GM19397 (cell line): ENCODE results near the gene EIPR1.
"Not testable (repeated sequence)": the region's sequence is repeated elsewhere in the genome, so short reads cannot be mapped to it uniquely, and the experiment has no call there.

Experiments used
- ATAC-seq: cut with Tn5 transposase; IDR thresholded peaks from one replicate; pipeline ENCODE4 v1.9.1; 2021; ENCODE audit warnings: mild to moderate bottlenecking, moderate library complexity; ENCODE audit not compliant: unreplicated experiment

EIPR1 gene

GRCh38 chr2:3291113-3291512, 86.5 kb downstream of the EIPR1 start:
- ATAC-seq: no peak

GRCh38 chr2:3290655-3291054, 87.0 kb downstream of the EIPR1 start:
- no peak for ATAC-seq

- no peak for ATAC-seq
These were observed 87.6 kb downstream of the EIPR1 start for GRCh38 chr2:3289971-3290370.

GRCh38 chr2:3289526-3289925, 88.1 kb downstream of the EIPR1 start:
- ATAC-seq: no peak

GRCh38 chr2:3289171-3289515, 88.5 kb downstream of the EIPR1 start:
- ATAC-seq: no peak

- no peak for ATAC-seq
These were observed 89.0 kb downstream of the EIPR1 start for GRCh38 chr2:3288470-3289170.

- no peak for ATAC-seq
These were observed 89.7 kb downstream of the EIPR1 start for GRCh38 chr2:3287896-3288295.

GRCh38 chr2:3286646-3287036, 91.0 kb downstream of the EIPR1 start:
- ATAC-seq: not testable (repeated sequence)

- no peak for ATAC-seq
These were observed 91.5 kb downstream of the EIPR1 start for GRCh38 chr2:3285901-3286645.

GRCh38 chr2:3284657-3285630, 92.7 kb downstream of the EIPR1 start:
- ATAC-seq: no peak

- ATAC-seq: not testable (repeated sequence)
These were observed 93.6 kb downstream of the EIPR1 start for GRCh38 chr2:3283876-3284656.

- ATAC-seq: no peak
These were observed 94.4 kb downstream of the EIPR1 start for GRCh38 chr2:3283206-3283605.

- ATAC-seq: no peak
These were observed 95.3 kb downstream of the EIPR1 start for GRCh38 chr2:3282056-3282998.

- no peak for ATAC-seq
These were observed 96.7 kb downstream of the EIPR1 start for GRCh38 chr2:3280683-3281520.

- no peak for ATAC-seq
These were observed 97.4 kb downstream of the EIPR1 start for GRCh38 chr2:3280197-3280596.

GRCh38 chr2:3279236-3279960, 98.2 kb downstream of the EIPR1 start:
- ATAC-seq: no peak

GRCh38 chr2:3278521-3279218, 98.9 kb downstream of the EIPR1 start:
- no peak for ATAC-seq
